GM19372 (cell line): Measurements from ENCODE around the gene CACHD1.

ENCODE experiments used
- ATAC-seq: cut with Tn5 transposase; IDR thresholded peaks from one replicate; pipeline ENCODE4 v1.9.1; 2021; ENCODE audit warnings: mild to moderate bottlenecking, low read depth, moderate library complexity; ENCODE audit not compliant: unreplicated experiment

The CACHD1 gene

GRCh38 chr1:64518692-64519481, 49.0 kb downstream of the CACHD1 start:
- no peak for ATAC-seq

GRCh38 chr1:64519901-64520300, 50.0 kb downstream of the CACHD1 start:
- ATAC-seq, result no peak

- ATAC-seq, result no peak
Observed at GRCh38 chr1:64522740-64523139, 52.8 kb downstream of the CACHD1 start.

- ATAC-seq, result no peak
Observed at GRCh38 chr1:64523413-64524337, 53.7 kb downstream of the CACHD1 start.

- ATAC-seq, result no peak
Observed at GRCh38 chr1:64524614-64525013, 54.7 kb downstream of the CACHD1 start.

- no peak for ATAC-seq
Observed at GRCh38 chr1:64525116-64525686, 55.3 kb downstream of the CACHD1 start.

GRCh38 chr1:64526312-64526711, 56.4 kb downstream of the CACHD1 start:
- ATAC-seq, result no peak

GRCh38 chr1:64527165-64527564, 57.2 kb downstream of the CACHD1 start:
- ATAC-seq, result no peak

GRCh38 chr1:64527786-64528185, 57.9 kb downstream of the CACHD1 start:
- ATAC-seq, result no peak

GRCh38 chr1:64530969-64531692, 61.2 kb downstream of the CACHD1 start:
- ATAC-seq, result no peak

GRCh38 chr1:64532646-64533045, 62.7 kb downstream of the CACHD1 start:
- no peak for ATAC-seq

GRCh38 chr1:64535938-64536835, 66.3 kb downstream of the CACHD1 start:
- ATAC-seq, result no peak

GRCh38 chr1:64536836-64537490, 67.0 kb downstream of the CACHD1 start:
- no peak for ATAC-seq

GRCh38 chr1:64537942-64538341, 68.0 kb downstream of the CACHD1 start:
- ATAC-seq, result no peak

GRCh38 chr1:64538389-64538788, 68.5 kb downstream of the CACHD1 start:
- ATAC-seq, result no peak

- no peak for ATAC-seq
Observed at GRCh38 chr1:64539289-64539688, 69.4 kb downstream of the CACHD1 start.

- ATAC-seq, result no peak
Observed at GRCh38 chr1:64539781-64540218, 69.9 kb downstream of the CACHD1 start.

- ATAC-seq, result no peak
Observed at GRCh38 chr1:64540265-64540791, 70.4 kb downstream of the CACHD1 start.

- no peak for ATAC-seq
Observed at GRCh38 chr1:64542118-64542517, 72.2 kb downstream of the CACHD1 start.
